Upper lobe of left lung (tissue), 4 donors: ENCODE measurements around the gene GNAZ.

Experiments
- CTCF ChIP-seq, 6 experiments: fragments of 450-650 bp in 4 of 6; fragments of 200-600 bp in 2 of 6; sonication (generic) in 2 of 6; IDR thresholded peaks; one replicate each; pipeline ENCODE4 v1.5.1; 2016 to 2019; ENCODE audit warnings: antibody characterized with exemption in 6 of 6
- EP300 ChIP-seq, 4 donors: sonication (generic); formaldehyde crosslinking; IDR thresholded peaks; one replicate each; pipeline ENCODE4 v1.5.1; 2017; ENCODE audit warnings: antibody characterized with exemption in 4 of 4, control low read depth in 2 of 4
- POLR2A ChIP-seq, 4 donors: fragments of 450-650 bp; IDR thresholded peaks; one replicate each; pipeline ENCODE4 v1.5.1; 2016 to 2017; ENCODE audit warnings: antibody characterized with exemption in 4 of 4, mild to moderate bottlenecking in 2 of 4
- POLR2AphosphoS5 ChIP-seq, 2 donors: sonication (generic); formaldehyde crosslinking; IDR thresholded peaks; one replicate each; pipeline ENCODE4 v1.5.1; 2017; ENCODE audit warnings: antibody characterized with exemption in 2 of 2

GRCh38 chr22:23140385-23140784 lies 70.1 kb downstream of the GNAZ start:
- TF ChIP-seq CTCF (IDR thresholded peaks at IDR 0.05) (no peak), POLR2A (IDR thresholded peaks at IDR 0.05) (no peak), POLR2AphosphoS5 (IDR thresholded peaks at IDR 0.05) (no peak), EP300 (IDR thresholded peaks at IDR 0.05) (no peak)
